ENCODE data around the gene GPRC5D.

DNA sequence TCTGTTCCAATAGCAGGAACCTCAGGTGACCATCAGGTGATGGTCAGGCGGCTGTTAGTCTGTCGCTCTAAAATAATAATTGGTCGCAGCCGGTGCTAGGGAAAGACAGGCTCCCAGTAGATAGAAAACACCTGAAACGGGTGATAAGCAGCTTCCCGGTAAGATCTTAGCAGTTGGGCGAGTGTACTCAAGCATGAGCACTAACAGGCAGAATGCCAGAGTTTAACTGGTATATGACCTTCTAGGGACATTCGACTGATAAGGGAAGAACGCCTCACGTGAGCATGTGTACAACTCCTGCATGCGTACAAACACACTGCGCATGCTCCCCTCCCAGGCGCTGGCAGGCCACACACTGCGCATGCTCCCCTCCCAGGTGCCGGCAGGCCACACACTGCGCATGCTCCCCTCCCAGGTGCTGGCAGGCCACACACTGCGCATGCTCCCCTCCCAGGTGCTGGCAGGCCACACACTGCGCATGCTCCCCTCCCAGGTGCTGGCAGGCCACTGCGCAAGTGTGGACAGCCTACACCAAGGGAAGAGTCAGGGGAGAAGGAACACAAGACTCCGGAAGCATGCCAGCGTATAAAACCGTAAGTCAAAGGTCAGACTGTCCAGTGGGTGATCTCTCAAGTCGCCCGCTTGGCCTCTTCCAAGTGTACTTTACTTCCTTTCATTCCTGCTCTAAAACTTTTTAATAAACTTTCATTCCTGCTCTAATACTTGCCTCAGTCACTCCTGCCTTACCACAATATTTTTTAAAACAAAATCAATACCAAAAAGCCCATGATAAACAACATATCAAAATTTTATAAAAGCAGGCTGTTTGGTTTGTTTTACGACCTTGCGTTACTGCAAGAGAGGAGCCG is 24.5 kb downstream of the GPRC5D start:
- TF ChIP-seq, protein P1, sequence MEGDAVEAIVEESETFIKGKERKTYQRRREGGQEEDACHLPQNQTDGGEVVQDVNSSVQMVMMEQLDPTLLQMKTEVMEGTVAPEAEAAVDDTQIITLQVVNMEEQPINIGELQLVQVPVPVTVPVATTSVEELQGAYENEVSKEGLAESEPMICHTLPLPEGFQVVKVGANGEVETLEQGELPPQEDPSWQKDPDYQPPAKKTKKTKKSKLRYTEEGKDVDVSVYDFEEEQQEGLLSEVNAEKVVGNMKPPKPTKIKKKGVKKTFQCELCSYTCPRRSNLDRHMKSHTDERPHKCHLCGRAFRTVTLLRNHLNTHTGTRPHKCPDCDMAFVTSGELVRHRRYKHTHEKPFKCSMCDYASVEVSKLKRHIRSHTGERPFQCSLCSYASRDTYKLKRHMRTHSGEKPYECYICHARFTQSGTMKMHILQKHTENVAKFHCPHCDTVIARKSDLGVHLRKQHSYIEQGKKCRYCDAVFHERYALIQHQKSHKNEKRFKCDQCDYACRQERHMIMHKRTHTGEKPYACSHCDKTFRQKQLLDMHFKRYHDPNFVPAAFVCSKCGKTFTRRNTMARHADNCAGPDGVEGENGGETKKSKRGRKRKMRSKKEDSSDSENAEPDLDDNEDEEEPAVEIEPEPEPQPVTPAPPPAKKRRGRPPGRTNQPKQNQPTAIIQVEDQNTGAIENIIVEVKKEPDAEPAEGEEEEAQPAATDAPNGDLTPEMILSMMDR (IDR thresholded peaks at IDR 0.05) = no peak
- no peak for TF ChIP-seq POLR2AphosphoS5 (IDR thresholded peaks at IDR 0.05)
